Measurements from ENCODE around the gene ABHD8. TPM values are rescaled to one million over a fixed set of nuclear protein-coding genes. Genes with fewer than 3 reads are reported as not detected.

Gene ABHD8
- total and polyA plus RNA-seq, 2 donors (not counting 1 experiment from before 2014, with no cell fraction given) = 5.2 to 7.2 TPM

- H3K79me2 ChIP-seq (ENCODE audit: control insufficient read depth, insufficient read depth, low read length) = peaks cover 66% of the 10 kb centered on the region
- H3K9me3 Mint-ChIP-seq (ENCODE audit: insufficient read depth) = no peaks in the 10 kb centered on the region
- H3K4me3 Mint-ChIP-seq = peak overlapping the region; percentile 60
- H4K20me1 ChIP-seq (ENCODE audit: control insufficient read depth, insufficient read depth, low read length, poor library complexity, severe bottlenecking) = peaks cover 35% of the 10 kb centered on the region
- no peak overlapping the region for H3K9ac ChIP-seq (ENCODE audit: low read length)
- no peak overlapping the region for H3K27ac ChIP-seq (ENCODE audit: low read length in 2 of 2)
- H3K4me1 ChIP-seq (ENCODE audit: control insufficient read depth in 2 of 2, insufficient read depth in 2 of 2, low read length in 2 of 2) = peaks cover 32 to 47% of the 10 kb centered on the region in 2 donors
- CTCF ChIA-PET = interaction anchor here (0.7 to 1.1 kb wide), 2 partner anchors 33 to 78 kb away, joined by 3 to 4 read pairs; no protein-coding TSS in a partner anchor
- intact Hi-C loops (cut with micrococcal nuclease) = loop anchor here (5.0 to 10.0 kb wide), 3 partner anchors 413 to 721 kb away; partner anchors contain the start of genes SMIM7 and TMEM38A
- no peak overlapping the region for H3K4me2 ChIP-seq (replicated peaks; ENCODE audit: low read depth, low read length, poor library complexity, severe bottlenecking)
- H3K36me3 ChIP-seq (replicated peaks in 1 of 2; ENCODE audit: control extremely low read depth in 1 of 2, control insufficient read depth in 1 of 2, extremely low read depth in 1 of 2, insufficient read depth in 2 of 2, low read length in 1 of 2) = peaks cover 0 to 5% of the 10 kb centered on the region in 2 experiments
- ATAC-seq (ENCODE audit: low read depth) (no peak), DNase-seq (no peak)
- H3K4me3 ChIP-seq (ENCODE audit: control extremely low read depth in 1 of 5, extremely low read depth in 1 of 5, insufficient read depth in 1 of 5, low read depth in 2 of 5, low read length in 4 of 5) = no peak overlapping the region
- H3K27me3 Mint-ChIP-seq = no peaks in the 10 kb centered on the region
- H2AFZ ChIP-seq (ENCODE audit: insufficient read depth, low read depth, low read length, poor library complexity, severe bottlenecking) = no peak overlapping the region
- peaks cover 53% of the 10 kb centered on the region for H3K4me1 Mint-ChIP-seq
- TF ChIP-seq EZH2 (IDR thresholded peaks at IDR 0.05; ENCODE audit: borderline replicate concordance, insufficient read depth, low read depth, low read length, poor library complexity, severe bottlenecking) = no peak
- TF ChIP-seq, protein P1, sequence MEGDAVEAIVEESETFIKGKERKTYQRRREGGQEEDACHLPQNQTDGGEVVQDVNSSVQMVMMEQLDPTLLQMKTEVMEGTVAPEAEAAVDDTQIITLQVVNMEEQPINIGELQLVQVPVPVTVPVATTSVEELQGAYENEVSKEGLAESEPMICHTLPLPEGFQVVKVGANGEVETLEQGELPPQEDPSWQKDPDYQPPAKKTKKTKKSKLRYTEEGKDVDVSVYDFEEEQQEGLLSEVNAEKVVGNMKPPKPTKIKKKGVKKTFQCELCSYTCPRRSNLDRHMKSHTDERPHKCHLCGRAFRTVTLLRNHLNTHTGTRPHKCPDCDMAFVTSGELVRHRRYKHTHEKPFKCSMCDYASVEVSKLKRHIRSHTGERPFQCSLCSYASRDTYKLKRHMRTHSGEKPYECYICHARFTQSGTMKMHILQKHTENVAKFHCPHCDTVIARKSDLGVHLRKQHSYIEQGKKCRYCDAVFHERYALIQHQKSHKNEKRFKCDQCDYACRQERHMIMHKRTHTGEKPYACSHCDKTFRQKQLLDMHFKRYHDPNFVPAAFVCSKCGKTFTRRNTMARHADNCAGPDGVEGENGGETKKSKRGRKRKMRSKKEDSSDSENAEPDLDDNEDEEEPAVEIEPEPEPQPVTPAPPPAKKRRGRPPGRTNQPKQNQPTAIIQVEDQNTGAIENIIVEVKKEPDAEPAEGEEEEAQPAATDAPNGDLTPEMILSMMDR (IDR thresholded peaks at IDR 0.05) = no peak
- H3K27ac Mint-ChIP-seq = peak overlapping the region; percentile 2
- no peaks in the 10 kb centered on the region for H3K9me3 ChIP-seq (ENCODE audit: control extremely low read depth in 1 of 3, control insufficient read depth in 2 of 3, insufficient read depth in 1 of 3, low read length in 2 of 3)
- POLR2A ChIA-PET = interaction anchor here (0.7 to 1.4 kb wide), 3 partner anchors 13 to 112 kb away, joined by 3 to 9 read pairs (median 3); partner anchors contain the start of genes BABAM1 and MVB12A
- no peaks in the 10 kb centered on the region for H3K27me3 ChIP-seq (replicated peaks in 1 of 4; ENCODE audit: control extremely low read depth in 1 of 4, control insufficient read depth in 3 of 4, insufficient read depth in 4 of 4, low read length in 3 of 4)
- 97% methylated on average over 8 of the region's 8 CpGs for WGBS (ENCODE audit: insufficient coverage)
Measured at GRCh38 chr19:17307876-17308377, 4.7 kb upstream of the ABHD8 start.

DNA sequence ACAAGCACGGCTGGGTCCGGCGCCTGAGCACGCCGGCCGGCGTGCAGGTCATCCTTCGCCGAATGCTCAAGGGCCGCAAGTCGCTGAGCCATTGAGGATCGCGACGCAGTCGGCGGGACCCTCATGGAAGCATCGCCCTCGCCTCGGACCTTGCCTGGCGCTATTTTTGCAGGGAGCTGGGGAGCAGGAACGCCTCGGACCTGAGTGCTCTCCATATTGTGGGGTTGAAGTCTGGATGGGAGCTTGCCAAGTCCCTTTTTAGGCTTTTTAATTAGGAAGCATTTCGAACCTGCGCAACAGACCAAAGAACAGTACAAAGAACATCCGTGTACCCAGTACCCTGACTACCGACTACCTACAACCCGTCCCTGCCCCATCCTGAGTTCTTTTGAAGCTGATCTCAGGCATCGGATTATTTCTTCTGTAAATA lies 3.1 kb upstream of the ABHD8 start:
- Histone ChIP-seq H3K9me3 (ENCODE audit: control extremely low read depth in 1 of 3, control insufficient read depth in 2 of 3, insufficient read depth in 1 of 3, low read length in 2 of 3) (no peaks in the 10 kb centered on the region), H3K4me3 (ENCODE audit: control extremely low read depth in 1 of 5, extremely low read depth in 1 of 5, insufficient read depth in 1 of 5, low read depth in 2 of 5, low read length in 4 of 5) (peak overlapping the region; percentile 31 to 74 (median 73)), H3K4me2 (replicated peaks; ENCODE audit: low read depth, low read length, poor library complexity, severe bottlenecking) (peak overlapping the region; percentile 96), H3K9ac (ENCODE audit: low read length) (peak overlapping the region; percentile 72), H4K20me1 (ENCODE audit: control insufficient read depth, insufficient read depth, low read length, poor library complexity, severe bottlenecking) (peaks cover 18% of the 10 kb centered on the region), H3K27me3 (replicated peaks in 1 of 4; ENCODE audit: control extremely low read depth in 1 of 4, control insufficient read depth in 3 of 4, insufficient read depth in 4 of 4, low read length in 3 of 4) (no peaks in the 10 kb centered on the region), H3K27ac (ENCODE audit: low read length in 2 of 2) (peak overlapping the region; percentile 70 to 71), H2AFZ (ENCODE audit: insufficient read depth, low read depth, low read length, poor library complexity, severe bottlenecking) (peak overlapping the region; percentile 83), H3K4me1 (ENCODE audit: control insufficient read depth in 2 of 2, insufficient read depth in 2 of 2, low read length in 2 of 2) (peaks cover 39 to 58% of the 10 kb centered on the region in 2 donors), H3K36me3 (replicated peaks in 1 of 2; ENCODE audit: control extremely low read depth in 1 of 2, control insufficient read depth in 1 of 2, extremely low read depth in 1 of 2, insufficient read depth in 2 of 2, low read length in 1 of 2) (no peaks in the 10 kb centered on the region), H3K79me2 (ENCODE audit: control insufficient read depth, insufficient read depth, low read length) (peaks cover 55% of the 10 kb centered on the region)
- no peaks in the 10 kb centered on the region for H3K27me3 Mint-ChIP-seq
- peak overlapping the region; percentile 91 for H3K4me3 Mint-ChIP-seq
- DNase-seq (no peak), ATAC-seq (ENCODE audit: low read depth) (no peak)
- H3K9me3 Mint-ChIP-seq (ENCODE audit: insufficient read depth) = no peaks in the 10 kb centered on the region
- H3K27ac Mint-ChIP-seq = peak overlapping the region; percentile 90
- ChIA-PET POLR2A (interaction anchor here (0.7 to 1.5 kb wide), 3 partner anchors 24 to 98 kb away, joined by 3 to 8 read pairs (median 3); partner anchors contain the start of gene ANO8), CTCF (interaction anchor here (0.7 to 1.1 kb wide), 4 partner anchors 26 to 859 kb away, joined by 3 to 4 read pairs (median 3); no protein-coding TSS in a partner anchor)
- intact Hi-C loops (cut with micrococcal nuclease) = loop anchor here (5.0 to 10.0 kb wide), 3 partner anchors 411 to 719 kb away; partner anchors contain the start of genes SMIM7 and TMEM38A
- TF ChIP-seq, protein P1 (IDR thresholded peaks at IDR 0.05) = no peak
- no peak for TF ChIP-seq EZH2 (IDR thresholded peaks at IDR 0.05; ENCODE audit: borderline replicate concordance, insufficient read depth, low read depth, low read length, poor library complexity, severe bottlenecking)
- peaks cover 57% of the 10 kb centered on the region for H3K4me1 Mint-ChIP-seq
- WGBS (ENCODE audit: insufficient coverage) = 11% methylated on average over 22 of the region's 28 CpGs
